Suprapubic skin (tissue), 4 donors: Measurements from ENCODE around the gene HOXC6. TPM values are rescaled to one million over a fixed set of nuclear protein-coding genes. Genes with fewer than 3 reads are reported as not detected.
A peak's percentile ranks its signal among the peaks of the same experiment; 100 is the strongest.

ENCODE experiments used
- DNase-seq, 2 donors: peaks; one replicate each; pipeline ENCODE4 v3.0.0-alpha.2; 2019; ENCODE audit warnings: low spot score in 2 of 2
- H3K27ac ChIP-seq: fragments of 200-600 bp; sonication (generic); one replicate; pipeline ENCODE4 v1.5.1; 2019
- H3K27me3 ChIP-seq: fragments of 200-600 bp; sonication (generic); one replicate; pipeline ENCODE4 v1.5.1; 2019
- H3K36me3 ChIP-seq: fragments of 200-600 bp; sonication (generic); one replicate; pipeline ENCODE4 v1.5.1; 2019
- H3K4me1 ChIP-seq: fragments of 200-600 bp; sonication (generic); one replicate; pipeline ENCODE4 v1.5.1; 2019
- H3K4me3 ChIP-seq: fragments of 200-600 bp; sonication (generic); one replicate; pipeline ENCODE4 v1.5.1; 2019; ENCODE audit warnings: mild to moderate bottlenecking
- H3K9me3 ChIP-seq: fragments of 200-600 bp; sonication (generic); one replicate; pipeline ENCODE4 v1.5.1; 2019
- EP300 ChIP-seq: sonication (generic); formaldehyde crosslinking; IDR thresholded peaks from one replicate; pipeline ENCODE4 v1.6.1; 2017; ENCODE audit warnings: antibody characterized with exemption
- POLR2A ChIP-seq, 2 donors: fragments of 450-650 bp; IDR thresholded peaks; one replicate each; pipeline ENCODE4 v1.6.1; 2017; ENCODE audit warnings: antibody characterized with exemption in 2 of 2, mild to moderate bottlenecking in 2 of 2, moderate library complexity in 2 of 2
- POLR2AphosphoS5 ChIP-seq, 3 donors: sonication (generic); formaldehyde crosslinking; IDR thresholded peaks; one replicate each; pipeline ENCODE4 v1.6.1; 2017; ENCODE audit warnings: antibody characterized with exemption in 3 of 3
- WGBS: methylation state at CpG from one replicate; pipeline ENCODE4 v1.1.5; 2018; 5-methylcytosine and 5-hydroxymethylcytosine counted together
- total RNA-seq, 4 donors: library from RNA; depleted of rRNA; stranded (reverse); fragments of >200 nt; gene quantifications; one replicate each; pipeline ENCODE4 v1.1.0, GENCODE V29; 2016
- TF ChIP-seq, protein P1 (sequence below), 2 donors: fragments of 200-600 bp in 1 of 2; fragments of 450-650 bp in 1 of 2; sonication (generic) in 1 of 2; IDR thresholded peaks; one replicate each; pipeline ENCODE4 v1.5.1; 2016 to 2019; ENCODE audit warnings: antibody characterized with exemption in 2 of 2, mild to moderate bottlenecking in 1 of 2, moderate library complexity in 1 of 2

The HOXC6 gene
- total RNA-seq, 4 donors from 2014 or later, result 0.98 to 6.2 (median 2.4) TPM

DNA sequence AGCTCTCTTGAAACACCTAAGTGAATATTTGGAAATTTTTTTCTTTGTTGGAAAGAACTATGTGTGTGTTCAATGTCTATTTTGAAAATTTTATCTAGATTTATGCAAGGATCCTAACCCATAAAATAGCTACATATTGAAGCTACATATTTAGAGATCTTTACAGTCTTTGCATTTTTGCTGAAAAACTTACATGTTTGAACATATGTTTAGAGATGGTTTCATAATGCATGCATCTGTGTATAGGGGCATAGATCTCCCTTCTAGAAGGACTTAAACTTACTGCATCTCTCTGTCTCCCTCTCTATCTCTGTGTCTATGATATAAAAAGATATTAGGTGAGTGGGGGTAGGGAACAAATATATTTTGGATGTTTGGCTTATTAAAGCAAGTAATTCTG, 17.2 kb downstream of the HOXC6 start:
- no peak overlapping the region for H3K27ac ChIP-seq
- H3K4me3 ChIP-seq, result no peak overlapping the region
- peaks cover 23% of the 10 kb centered on the region for H3K4me1 ChIP-seq
- no peaks in the 10 kb centered on the region for H3K36me3 ChIP-seq
- TF ChIP-seq POLR2A (IDR thresholded peaks at IDR 0.05), result no peak
- TF ChIP-seq POLR2AphosphoS5 (IDR thresholded peaks at IDR 0.05), result no peak
- TF ChIP-seq, protein P1, sequence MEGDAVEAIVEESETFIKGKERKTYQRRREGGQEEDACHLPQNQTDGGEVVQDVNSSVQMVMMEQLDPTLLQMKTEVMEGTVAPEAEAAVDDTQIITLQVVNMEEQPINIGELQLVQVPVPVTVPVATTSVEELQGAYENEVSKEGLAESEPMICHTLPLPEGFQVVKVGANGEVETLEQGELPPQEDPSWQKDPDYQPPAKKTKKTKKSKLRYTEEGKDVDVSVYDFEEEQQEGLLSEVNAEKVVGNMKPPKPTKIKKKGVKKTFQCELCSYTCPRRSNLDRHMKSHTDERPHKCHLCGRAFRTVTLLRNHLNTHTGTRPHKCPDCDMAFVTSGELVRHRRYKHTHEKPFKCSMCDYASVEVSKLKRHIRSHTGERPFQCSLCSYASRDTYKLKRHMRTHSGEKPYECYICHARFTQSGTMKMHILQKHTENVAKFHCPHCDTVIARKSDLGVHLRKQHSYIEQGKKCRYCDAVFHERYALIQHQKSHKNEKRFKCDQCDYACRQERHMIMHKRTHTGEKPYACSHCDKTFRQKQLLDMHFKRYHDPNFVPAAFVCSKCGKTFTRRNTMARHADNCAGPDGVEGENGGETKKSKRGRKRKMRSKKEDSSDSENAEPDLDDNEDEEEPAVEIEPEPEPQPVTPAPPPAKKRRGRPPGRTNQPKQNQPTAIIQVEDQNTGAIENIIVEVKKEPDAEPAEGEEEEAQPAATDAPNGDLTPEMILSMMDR (IDR thresholded peaks at IDR 0.05), result no peak
- no peak for TF ChIP-seq EP300
- DNase-seq, result no peak
- no peaks in the 10 kb centered on the region for H3K9me3 ChIP-seq
- peaks cover 17% of the 10 kb centered on the region for H3K27me3 ChIP-seq

DNA sequence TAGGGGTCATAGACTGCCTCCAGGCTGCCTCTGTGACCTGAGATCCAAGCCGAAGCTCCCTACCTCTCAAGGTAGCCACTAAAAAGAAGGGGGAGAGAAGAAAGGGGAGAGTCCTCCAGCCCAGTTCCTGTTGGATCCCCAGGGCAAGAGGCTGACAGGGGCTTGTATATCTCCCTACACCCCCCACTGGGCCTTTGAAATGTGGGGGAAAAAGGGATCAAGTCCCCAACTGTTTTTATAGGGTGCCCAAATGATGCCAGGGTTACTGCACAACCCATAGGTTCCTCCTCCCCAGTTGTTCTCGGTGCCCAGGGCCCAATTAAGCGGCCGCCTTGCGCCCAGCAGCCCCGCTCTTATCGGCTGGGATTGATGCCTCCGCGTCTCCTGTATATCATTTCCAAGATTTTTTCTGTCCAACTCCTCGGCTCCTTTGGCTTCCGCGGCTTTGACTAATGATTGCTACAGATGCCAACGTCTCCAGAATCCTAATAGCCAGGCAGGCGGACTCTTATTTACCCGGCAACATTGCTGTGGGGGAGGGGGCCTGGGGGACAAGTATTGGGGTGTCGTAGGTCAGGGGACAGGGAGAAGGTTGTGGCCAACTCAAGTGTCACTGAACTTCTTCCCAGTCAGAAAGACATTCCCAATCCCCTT, 17.8 kb downstream of the HOXC6 start:
- peak in 1 of 2 donors; percentile 58 for DNase-seq
- H3K9me3 ChIP-seq, result no peaks in the 10 kb centered on the region
- peaks cover 23% of the 10 kb centered on the region for H3K4me1 ChIP-seq
- TF ChIP-seq, protein P1 (IDR thresholded peaks at IDR 0.05), result no peak
- no peak for TF ChIP-seq POLR2A (IDR thresholded peaks at IDR 0.05)
- TF ChIP-seq EP300, result no peak
- WGBS, result 76% methylated on average over 16 of the region's 16 CpGs
- no peak overlapping the region for H3K27ac ChIP-seq
- H3K4me3 ChIP-seq, result no peak overlapping the region
- H3K36me3 ChIP-seq, result no peaks in the 10 kb centered on the region
- peaks cover 17% of the 10 kb centered on the region for H3K27me3 ChIP-seq

DNA sequence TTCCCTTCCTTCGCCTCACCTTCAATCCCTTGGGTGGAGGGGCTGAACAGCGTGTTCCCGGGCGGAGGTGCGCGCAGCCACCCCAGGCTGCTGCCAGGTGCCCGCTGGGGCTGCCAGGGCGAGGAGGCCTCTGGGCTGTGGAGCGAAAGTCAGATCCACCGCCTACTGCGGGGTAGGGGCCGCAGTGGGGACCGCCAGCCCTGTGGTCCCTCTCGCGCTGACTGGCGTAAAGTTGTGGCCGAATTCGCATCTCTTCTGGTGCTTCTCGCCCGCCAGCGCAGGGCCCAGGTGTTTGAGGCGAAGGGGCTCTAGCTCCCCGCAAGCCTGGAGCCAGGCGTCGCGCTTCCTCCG, 18.5 kb downstream of the HOXC6 start:
- peak in 1 of 2 donors; percentile 37 for DNase-seq
- H3K4me3 ChIP-seq, result no peak overlapping the region
- H3K4me1 ChIP-seq, result peaks cover 31% of the 10 kb centered on the region
- TF ChIP-seq, protein P1 (IDR thresholded peaks at IDR 0.05), result no peak
- TF ChIP-seq EP300 (no peak), POLR2AphosphoS5 (IDR thresholded peaks at IDR 0.05) (no peak), POLR2A (IDR thresholded peaks at IDR 0.05) (no peak)
- H3K27me3 ChIP-seq, result peaks cover 17% of the 10 kb centered on the region
- H3K36me3 ChIP-seq, result no peaks in the 10 kb centered on the region
- 89% methylated on average over 27 of the region's 27 CpGs for WGBS
- H3K27ac ChIP-seq, result no peak overlapping the region
- no peaks in the 10 kb centered on the region for H3K9me3 ChIP-seq

DNA sequence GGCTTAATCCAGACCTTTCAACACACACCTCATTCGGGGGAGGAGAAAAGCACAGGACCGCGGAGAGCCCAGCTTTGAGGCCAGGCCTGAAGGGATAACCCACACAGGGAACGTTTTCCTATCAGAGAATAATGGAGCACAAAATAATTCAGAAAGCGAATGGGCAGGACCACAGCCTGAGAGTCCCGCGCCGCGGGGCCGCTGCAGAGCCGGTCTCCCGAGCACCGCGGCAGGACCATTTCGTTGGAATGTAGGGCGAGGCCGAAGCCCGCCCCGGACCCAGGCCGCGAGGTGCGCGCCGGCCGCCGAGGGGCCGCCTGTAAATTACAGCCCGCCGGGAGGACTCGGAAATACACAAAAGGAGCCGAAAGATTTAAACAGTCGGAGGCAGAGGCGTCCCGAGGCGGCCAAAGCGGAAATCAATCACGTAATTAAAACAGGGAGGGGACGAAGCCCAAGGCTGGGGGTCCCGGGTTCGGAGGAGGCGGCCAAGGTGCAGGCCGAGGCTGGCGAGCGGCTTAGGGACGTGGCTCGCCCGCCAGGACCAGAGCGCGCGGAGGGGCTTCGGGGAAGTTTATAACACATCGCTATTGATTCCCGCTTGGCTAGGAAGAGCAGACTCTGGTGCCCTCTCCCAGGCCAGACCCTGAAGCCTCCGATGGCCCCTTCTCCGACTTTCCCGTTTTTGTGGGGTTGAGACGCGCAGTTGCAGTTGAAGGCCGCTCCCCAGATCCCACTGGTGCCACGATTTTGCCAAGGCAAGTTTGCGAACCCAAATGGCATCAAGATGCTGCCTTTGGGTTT, 19.1 kb downstream of the HOXC6 start:
- Histone ChIP-seq H3K9me3 (no peaks in the 10 kb centered on the region), H3K27ac (no peak overlapping the region), H3K36me3 (no peaks in the 10 kb centered on the region), H3K27me3 (peaks cover 17% of the 10 kb centered on the region), H3K4me1 (peaks cover 36% of the 10 kb centered on the region), H3K4me3 (no peak overlapping the region)
- 70% methylated on average over 61 of the region's 61 CpGs for WGBS
- no peak for TF ChIP-seq EP300
- TF ChIP-seq POLR2A (IDR thresholded peaks at IDR 0.05), result no peak
- TF ChIP-seq POLR2AphosphoS5 (IDR thresholded peaks at IDR 0.05), result no peak
- no peak for DNase-seq

DNA sequence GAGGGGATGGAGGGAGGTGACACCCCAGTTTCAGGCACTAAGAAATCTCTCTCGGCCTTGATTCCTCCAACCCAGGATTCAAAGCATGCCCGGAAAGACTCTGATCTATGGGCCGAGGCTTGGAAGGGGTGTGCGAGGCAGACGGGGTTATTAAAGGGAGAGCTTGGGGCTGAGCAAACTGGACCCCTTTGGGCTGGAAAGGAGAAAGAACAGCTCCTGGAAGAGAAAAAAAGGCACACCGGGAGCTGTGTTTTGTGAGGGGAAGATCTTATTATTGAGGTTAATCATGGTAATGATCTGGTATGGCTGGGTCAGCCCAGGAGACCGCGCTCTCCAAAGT, 19.7 kb downstream of the HOXC6 start:
- TF ChIP-seq POLR2AphosphoS5 (IDR thresholded peaks at IDR 0.05) (no peak), POLR2A (IDR thresholded peaks at IDR 0.05) (no peak), EP300 (no peak)
- TF ChIP-seq, protein P1 (IDR thresholded peaks at IDR 0.05), result no peak
- Histone ChIP-seq H3K4me3 (no peak overlapping the region), H3K27me3 (peaks cover 22% of the 10 kb centered on the region), H3K27ac (no peak overlapping the region), H3K36me3 (no peaks in the 10 kb centered on the region), H3K4me1 (peaks cover 36% of the 10 kb centered on the region), H3K9me3 (no peaks in the 10 kb centered on the region)
- 89% methylated on average over 8 of the region's 8 CpGs for WGBS
- DNase-seq, result no peak
